ENCODE results near the gene UROC1.

UROC1 gene

DNA sequence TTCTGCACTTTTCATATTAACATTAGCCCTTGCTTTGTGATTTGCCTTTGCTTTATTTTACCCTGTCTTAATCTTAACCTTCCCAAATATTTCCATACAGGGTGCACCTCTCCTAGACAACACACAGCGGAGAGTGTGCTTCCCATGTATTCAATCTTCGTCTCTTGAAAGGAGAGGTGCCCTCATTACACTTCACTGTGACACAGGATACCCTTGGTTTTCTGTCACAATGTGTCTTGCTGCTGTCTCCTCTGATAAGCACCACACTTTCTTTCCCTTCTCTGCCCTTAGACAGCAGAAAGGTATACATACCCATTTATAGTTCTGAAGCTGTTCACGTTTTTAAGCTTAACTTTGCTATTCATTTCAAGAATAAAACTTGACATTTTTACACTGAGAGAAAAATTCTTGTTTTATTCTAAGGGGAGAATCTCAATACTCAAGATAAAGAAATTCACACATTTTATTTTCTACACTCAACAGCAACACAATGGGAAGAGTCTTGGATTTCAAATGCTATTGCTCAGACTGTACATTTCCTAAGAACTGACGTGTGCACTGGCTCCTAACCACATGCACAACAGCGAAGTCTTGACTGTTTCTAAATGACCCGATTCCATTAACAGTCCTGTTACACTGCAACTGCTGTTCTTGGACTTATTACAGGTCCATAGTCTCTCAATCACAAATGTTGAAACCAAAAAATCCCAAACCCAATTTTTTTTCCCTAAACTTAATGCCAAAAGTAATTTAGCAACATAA, 63.0 kb downstream of the UROC1 start:
- H3K4me2 ChIP-seq (ENCODE audit: low read length): no peak overlapping the region
- TF ChIP-seq, protein P1, sequence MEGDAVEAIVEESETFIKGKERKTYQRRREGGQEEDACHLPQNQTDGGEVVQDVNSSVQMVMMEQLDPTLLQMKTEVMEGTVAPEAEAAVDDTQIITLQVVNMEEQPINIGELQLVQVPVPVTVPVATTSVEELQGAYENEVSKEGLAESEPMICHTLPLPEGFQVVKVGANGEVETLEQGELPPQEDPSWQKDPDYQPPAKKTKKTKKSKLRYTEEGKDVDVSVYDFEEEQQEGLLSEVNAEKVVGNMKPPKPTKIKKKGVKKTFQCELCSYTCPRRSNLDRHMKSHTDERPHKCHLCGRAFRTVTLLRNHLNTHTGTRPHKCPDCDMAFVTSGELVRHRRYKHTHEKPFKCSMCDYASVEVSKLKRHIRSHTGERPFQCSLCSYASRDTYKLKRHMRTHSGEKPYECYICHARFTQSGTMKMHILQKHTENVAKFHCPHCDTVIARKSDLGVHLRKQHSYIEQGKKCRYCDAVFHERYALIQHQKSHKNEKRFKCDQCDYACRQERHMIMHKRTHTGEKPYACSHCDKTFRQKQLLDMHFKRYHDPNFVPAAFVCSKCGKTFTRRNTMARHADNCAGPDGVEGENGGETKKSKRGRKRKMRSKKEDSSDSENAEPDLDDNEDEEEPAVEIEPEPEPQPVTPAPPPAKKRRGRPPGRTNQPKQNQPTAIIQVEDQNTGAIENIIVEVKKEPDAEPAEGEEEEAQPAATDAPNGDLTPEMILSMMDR (IDR thresholded peaks at IDR 0.05): no peak
- H2AFZ ChIP-seq: no peak overlapping the region
- H3K9me3 ChIP-seq (ENCODE audit: control insufficient read depth, low read length): no peaks in the 10 kb centered on the region
- H3K36me3 ChIP-seq (ENCODE audit: control insufficient read depth, insufficient read depth, low read length): no peaks in the 10 kb centered on the region
- H3K27me3 ChIP-seq (ENCODE audit: control insufficient read depth, insufficient read depth, low read length): no peaks in the 10 kb centered on the region
- no peaks in the 10 kb centered on the region for H3K4me1 ChIP-seq
- H3K9ac ChIP-seq: no peak overlapping the region
- H3K4me3 ChIP-seq (ENCODE audit: low read depth, low read length): no peak overlapping the region
- H3K79me2 ChIP-seq: peaks cover 6% of the 10 kb centered on the region
- no peak overlapping the region for H3K27ac ChIP-seq

DNA sequence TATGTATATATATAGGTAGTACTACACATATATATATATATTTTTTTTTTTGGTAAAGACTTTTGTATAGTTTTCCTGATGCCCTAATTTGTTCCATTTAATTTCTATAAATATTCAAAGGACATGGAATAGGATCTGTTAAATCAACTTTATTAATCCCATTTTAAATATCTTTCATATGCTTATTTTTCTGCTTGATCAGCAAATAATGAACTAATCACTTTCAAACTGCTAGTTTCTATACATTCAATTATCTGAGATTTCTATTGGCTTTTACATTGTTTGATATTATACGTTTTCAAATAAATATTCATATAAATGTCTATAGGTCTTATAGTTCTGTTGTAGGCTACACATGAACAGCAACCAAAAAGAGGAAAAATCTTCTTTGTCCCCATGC, 63.5 kb downstream of the UROC1 start:
- Histone ChIP-seq H3K4me2 (ENCODE audit: low read length) (no peak overlapping the region), H3K27ac (no peak overlapping the region), H3K36me3 (ENCODE audit: control insufficient read depth, insufficient read depth, low read length) (no peaks in the 10 kb centered on the region), H3K4me1 (no peaks in the 10 kb centered on the region), H2AFZ (no peak overlapping the region), H3K9me3 (ENCODE audit: control insufficient read depth, low read length) (no peaks in the 10 kb centered on the region), H3K27me3 (ENCODE audit: control insufficient read depth, insufficient read depth, low read length) (no peaks in the 10 kb centered on the region), H3K79me2 (peaks cover 6% of the 10 kb centered on the region), H3K9ac (no peak overlapping the region), H3K4me3 (ENCODE audit: low read depth, low read length) (no peak overlapping the region)
- TF ChIP-seq, protein P1 (IDR thresholded peaks at IDR 0.05): no peak

DNA sequence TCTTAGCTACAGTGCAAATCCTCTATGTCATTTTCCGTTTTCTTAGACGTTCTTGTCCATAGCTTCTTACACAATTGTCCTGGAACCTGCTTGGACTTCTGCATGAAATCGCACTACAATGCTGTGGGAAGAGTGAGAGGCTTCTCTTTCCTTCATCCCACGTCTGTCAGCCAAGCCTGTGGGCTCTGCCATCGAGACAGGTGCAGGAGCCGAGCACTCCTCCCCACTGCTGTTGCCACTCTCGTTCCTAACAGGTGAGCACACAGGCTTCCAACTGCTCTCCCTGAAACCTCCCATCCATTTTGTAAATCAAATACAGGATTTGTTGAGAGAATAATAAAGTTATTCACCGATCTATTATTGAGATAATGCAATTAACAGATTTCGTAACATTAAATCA, 65.4 kb downstream of the UROC1 start:
- H3K4me3 ChIP-seq (ENCODE audit: low read depth, low read length): no peak overlapping the region
- H3K36me3 ChIP-seq (ENCODE audit: control insufficient read depth, insufficient read depth, low read length): no peaks in the 10 kb centered on the region
- H3K27me3 ChIP-seq (ENCODE audit: control insufficient read depth, insufficient read depth, low read length): no peaks in the 10 kb centered on the region
- no peak overlapping the region for H2AFZ ChIP-seq
- H3K4me2 ChIP-seq (ENCODE audit: low read length): no peak overlapping the region
- H3K4me1 ChIP-seq: no peaks in the 10 kb centered on the region
- TF ChIP-seq, protein P1 (IDR thresholded peaks at IDR 0.05): no peak
- no peak overlapping the region for H3K27ac ChIP-seq
- no peak overlapping the region for H3K9ac ChIP-seq
- peaks cover 3% of the 10 kb centered on the region for H3K79me2 ChIP-seq
- no peaks in the 10 kb centered on the region for H3K9me3 ChIP-seq (ENCODE audit: control insufficient read depth, low read length)

DNA sequence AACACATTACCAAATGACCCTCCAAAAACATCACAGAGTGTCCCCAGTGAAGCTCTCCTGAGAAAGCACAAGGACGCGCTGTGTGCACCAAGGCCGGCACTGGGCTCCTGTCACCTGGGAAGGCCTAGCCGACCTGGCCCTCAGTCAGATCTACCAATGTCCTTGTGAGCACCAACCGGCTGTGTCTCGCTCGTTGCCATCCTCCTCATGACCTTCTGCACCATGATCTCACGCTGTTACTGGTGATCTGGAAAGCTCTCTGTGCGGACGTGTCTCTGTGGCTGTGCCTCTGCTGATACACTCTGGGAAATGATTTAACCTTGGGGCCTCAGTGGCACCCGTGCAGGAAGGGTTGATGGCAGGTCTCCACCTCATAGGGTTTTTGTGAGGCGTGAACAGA, 66.1 kb downstream of the UROC1 start:
- Histone ChIP-seq H3K4me1 (no peaks in the 10 kb centered on the region), H3K4me2 (ENCODE audit: low read length) (no peak overlapping the region), H3K36me3 (ENCODE audit: control insufficient read depth, insufficient read depth, low read length) (no peaks in the 10 kb centered on the region), H3K4me3 (ENCODE audit: low read depth, low read length) (no peak overlapping the region), H2AFZ (no peak overlapping the region), H3K27ac (no peak overlapping the region), H3K27me3 (ENCODE audit: control insufficient read depth, insufficient read depth, low read length) (no peaks in the 10 kb centered on the region), H3K9ac (no peak overlapping the region), H3K79me2 (peaks cover 3% of the 10 kb centered on the region), H3K9me3 (ENCODE audit: control insufficient read depth, low read length) (no peaks in the 10 kb centered on the region)
- TF ChIP-seq, protein P1 (IDR thresholded peaks at IDR 0.05): no peak

DNA sequence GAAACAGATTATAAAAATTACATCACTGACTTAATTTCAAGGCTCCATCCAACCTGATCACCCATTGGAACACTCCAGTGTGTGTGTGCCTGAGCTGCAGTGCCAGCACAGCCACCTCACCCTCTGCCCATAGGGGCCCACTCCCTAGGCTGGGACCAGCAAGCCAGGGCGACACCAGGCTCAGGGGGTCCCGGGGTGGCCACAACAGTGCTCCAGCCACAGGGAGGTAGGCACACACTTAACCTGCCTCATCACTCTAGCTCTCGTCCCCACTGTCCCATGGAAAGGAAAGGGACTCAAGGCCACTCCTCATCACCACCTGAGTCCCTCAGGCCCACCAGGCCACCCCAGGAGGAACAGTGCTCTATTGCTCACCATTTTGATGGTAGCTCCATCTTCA, 66.8 kb downstream of the UROC1 start:
- TF ChIP-seq, protein P1 (IDR thresholded peaks at IDR 0.05): no peak
- Histone ChIP-seq H3K4me1 (no peaks in the 10 kb centered on the region), H3K9me3 (ENCODE audit: control insufficient read depth, low read length) (no peaks in the 10 kb centered on the region), H3K27ac (no peak overlapping the region), H2AFZ (no peak overlapping the region), H3K79me2 (no peaks in the 10 kb centered on the region), H3K4me2 (ENCODE audit: low read length) (no peak overlapping the region), H3K36me3 (ENCODE audit: control insufficient read depth, insufficient read depth, low read length) (no peaks in the 10 kb centered on the region), H3K9ac (no peak overlapping the region), H3K27me3 (ENCODE audit: control insufficient read depth, insufficient read depth, low read length) (no peaks in the 10 kb centered on the region), H3K4me3 (ENCODE audit: low read depth, low read length) (no peak overlapping the region)
